GM18511 (cell line): ENCODE measurements around the gene SLC29A4.
"Not testable (repeated sequence)": the region's sequence is repeated elsewhere in the genome, so short reads cannot be mapped to it uniquely, and the experiment has no call there.

Experiments used
- ATAC-seq: cut with Tn5 transposase; IDR thresholded peaks from one replicate; pipeline ENCODE4 v1.9.1; 2021; ENCODE audit warnings: mild to moderate bottlenecking, moderate library complexity; ENCODE audit not compliant: unreplicated experiment

Gene SLC29A4

GRCh38 chr7:5274441-5274840 is 8.3 kb upstream of the SLC29A4 start:
- no peak for ATAC-seq

GRCh38 chr7:5274985-5275431 is 7.7 kb upstream of the SLC29A4 start:
- ATAC-seq: not testable (repeated sequence)

- ATAC-seq: not testable (repeated sequence)
Observed at GRCh38 chr7:5275510-5275909, 7.2 kb upstream of the SLC29A4 start.

- ATAC-seq: not testable (repeated sequence)
Observed at GRCh38 chr7:5276123-5276522, 6.6 kb upstream of the SLC29A4 start.

- no peak for ATAC-seq
Observed at GRCh38 chr7:5276611-5277010, 6.1 kb upstream of the SLC29A4 start.

- no peak for ATAC-seq
Observed at GRCh38 chr7:5278766-5279165, 4.0 kb upstream of the SLC29A4 start.

GRCh38 chr7:5279734-5280133 is 3.0 kb upstream of the SLC29A4 start:
- no peak for ATAC-seq

- not testable (repeated sequence) for ATAC-seq
Observed at GRCh38 chr7:5281598-5282500, 894 bp upstream of the SLC29A4 start.

GRCh38 chr7:5283421-5284303 is 919 bp downstream of the SLC29A4 start:
- ATAC-seq: no peak

GRCh38 chr7:5284304-5285281 is 1.9 kb downstream of the SLC29A4 start:
- ATAC-seq: no peak

- ATAC-seq: no peak
Observed at GRCh38 chr7:5286933-5287332, 4.2 kb downstream of the SLC29A4 start.

- ATAC-seq: not testable (repeated sequence)
Observed at GRCh38 chr7:5287373-5287772, 4.6 kb downstream of the SLC29A4 start.

- ATAC-seq: no peak
Observed at GRCh38 chr7:5287802-5288201, 5.1 kb downstream of the SLC29A4 start.

GRCh38 chr7:5288560-5288959 is 5.8 kb downstream of the SLC29A4 start:
- ATAC-seq: not testable (repeated sequence)

- ATAC-seq: no peak
Observed at GRCh38 chr7:5289355-5289754, 6.6 kb downstream of the SLC29A4 start.

GRCh38 chr7:5291301-5291700 is 8.6 kb downstream of the SLC29A4 start:
- no peak for ATAC-seq

GRCh38 chr7:5291711-5292335 is 9.1 kb downstream of the SLC29A4 start:
- not testable (repeated sequence) for ATAC-seq

GRCh38 chr7:5294169-5294987 is 11.6 kb downstream of the SLC29A4 start:
- ATAC-seq: no peak
